ENCODE measurements around the gene ARL6IP1.
"Not testable (repeated sequence)": the region's sequence is repeated elsewhere in the genome, so short reads cannot be mapped to it uniquely, and the experiment has no call there.

- TF ChIP-seq, protein P1, sequence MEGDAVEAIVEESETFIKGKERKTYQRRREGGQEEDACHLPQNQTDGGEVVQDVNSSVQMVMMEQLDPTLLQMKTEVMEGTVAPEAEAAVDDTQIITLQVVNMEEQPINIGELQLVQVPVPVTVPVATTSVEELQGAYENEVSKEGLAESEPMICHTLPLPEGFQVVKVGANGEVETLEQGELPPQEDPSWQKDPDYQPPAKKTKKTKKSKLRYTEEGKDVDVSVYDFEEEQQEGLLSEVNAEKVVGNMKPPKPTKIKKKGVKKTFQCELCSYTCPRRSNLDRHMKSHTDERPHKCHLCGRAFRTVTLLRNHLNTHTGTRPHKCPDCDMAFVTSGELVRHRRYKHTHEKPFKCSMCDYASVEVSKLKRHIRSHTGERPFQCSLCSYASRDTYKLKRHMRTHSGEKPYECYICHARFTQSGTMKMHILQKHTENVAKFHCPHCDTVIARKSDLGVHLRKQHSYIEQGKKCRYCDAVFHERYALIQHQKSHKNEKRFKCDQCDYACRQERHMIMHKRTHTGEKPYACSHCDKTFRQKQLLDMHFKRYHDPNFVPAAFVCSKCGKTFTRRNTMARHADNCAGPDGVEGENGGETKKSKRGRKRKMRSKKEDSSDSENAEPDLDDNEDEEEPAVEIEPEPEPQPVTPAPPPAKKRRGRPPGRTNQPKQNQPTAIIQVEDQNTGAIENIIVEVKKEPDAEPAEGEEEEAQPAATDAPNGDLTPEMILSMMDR (IDR thresholded peaks at IDR 0.05; ENCODE audit: low read depth, low read length) = not testable (repeated sequence)
- not testable (repeated sequence) for TF ChIP-seq MAX (IDR thresholded peaks at IDR 0.05; ENCODE audit: low read depth, low read length); POLR2A (IDR thresholded peaks at IDR 0.05; ENCODE audit: extremely low read depth, insufficient read length)
Observed at GRCh38 chr16:18767217-18767616, 34.1 kb downstream of the ARL6IP1 start.

Data from NB4 (cell line).